Hematopoietic multipotent progenitor cell (in vitro differentiated cells): ENCODE results near the gene GLYAT. TPM values are rescaled to one million over a fixed set of nuclear protein-coding genes. Genes with fewer than 3 reads are reported as not detected.
"Not testable (repeated sequence)": the region's sequence is repeated elsewhere in the genome, so short reads cannot be mapped to it uniquely, and the experiment has no call there.

Experiments
- DNase-seq, 3 donors: peaks; one replicate each; pipeline ENCODE4 v3.0.0-alpha.2; 2011 to 2015; ENCODE audit warnings: low read depth in 2 of 3, low spot score in 2 of 3
- total RNA-seq: library from RNA; depleted of rRNA; stranded (reverse); fragments of >200 nt; gene quantifications from one replicate; pipeline ENCODE4 v1.2.3, GENCODE V29; 2012

The GLYAT gene
- total RNA-seq, 1 donor = not detected

DNA sequence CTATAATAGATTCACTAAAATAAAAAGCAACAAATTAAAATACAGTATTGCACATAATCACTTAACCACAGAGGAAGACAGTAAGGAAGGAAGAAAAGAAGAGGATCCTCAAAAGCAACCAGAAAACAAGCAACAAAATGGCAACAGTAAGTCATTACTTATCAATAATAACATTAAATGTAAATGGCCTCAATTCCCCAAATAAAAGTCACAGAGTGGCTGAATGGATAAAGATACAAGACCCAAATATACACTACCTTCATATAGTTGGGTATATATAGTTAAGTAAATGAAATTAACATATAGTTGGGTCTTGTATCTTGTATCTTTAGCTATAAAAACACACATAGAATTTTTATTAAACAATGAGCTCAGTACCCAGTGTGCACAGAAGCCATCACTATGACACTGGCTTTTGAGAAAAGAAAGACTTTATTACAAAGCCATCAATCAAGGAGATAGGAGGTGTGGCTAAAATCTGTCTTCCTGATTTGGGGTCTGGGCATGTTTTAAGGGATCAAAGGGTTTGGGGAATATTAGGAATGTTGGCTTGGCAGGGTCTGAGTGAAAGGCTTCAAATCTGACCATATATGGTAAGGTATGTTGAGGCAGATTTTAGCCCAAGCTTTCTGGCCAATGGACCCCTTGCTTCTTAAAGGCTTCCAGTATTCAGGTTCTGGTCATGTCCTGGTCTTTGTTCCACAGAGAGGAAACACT is 13.4 kb upstream of the GLYAT start:
- DNase-seq = no peak

DNA sequence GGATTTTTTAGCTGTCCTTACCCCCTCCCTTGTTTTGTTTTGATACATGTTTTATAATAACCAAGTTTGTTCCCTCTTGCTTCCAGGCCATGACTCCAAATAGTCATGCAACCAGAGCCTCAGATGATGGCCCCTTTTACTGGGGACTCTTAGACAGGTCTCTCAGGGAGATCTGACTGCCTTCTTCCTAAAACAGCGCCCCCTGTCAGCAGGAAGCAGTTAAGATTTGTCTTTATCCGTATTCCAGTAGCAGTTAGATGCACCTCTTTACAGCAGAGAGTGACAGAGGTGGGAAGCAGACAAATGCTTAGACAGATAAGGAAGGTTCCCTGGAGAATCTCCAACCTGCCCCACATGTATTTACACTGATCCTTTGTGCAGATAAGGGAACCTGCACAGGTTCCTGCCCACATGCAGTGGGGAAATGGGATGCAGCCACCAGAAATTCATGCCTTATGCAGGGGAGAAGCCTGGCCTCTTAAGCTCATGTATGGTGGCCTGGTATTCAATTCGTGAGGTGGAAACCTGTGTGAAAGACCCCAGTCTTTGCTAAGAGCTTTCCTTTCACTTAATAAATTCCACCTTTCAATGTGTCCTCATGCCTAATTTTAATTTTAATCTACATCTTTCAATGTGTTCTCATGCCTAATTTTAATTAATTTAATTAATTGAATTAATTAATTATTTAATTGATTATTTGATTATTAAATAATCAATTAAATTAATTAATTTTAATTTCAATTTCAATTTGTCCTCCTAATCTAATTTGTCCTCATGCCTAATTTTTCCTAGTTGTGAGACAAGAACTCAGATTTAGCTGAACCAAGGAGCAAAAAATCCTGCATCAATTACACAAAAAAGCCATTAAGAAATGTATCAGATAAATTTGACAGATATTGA is 11.5 kb upstream of the GLYAT start:
- DNase-seq = no peak

DNA sequence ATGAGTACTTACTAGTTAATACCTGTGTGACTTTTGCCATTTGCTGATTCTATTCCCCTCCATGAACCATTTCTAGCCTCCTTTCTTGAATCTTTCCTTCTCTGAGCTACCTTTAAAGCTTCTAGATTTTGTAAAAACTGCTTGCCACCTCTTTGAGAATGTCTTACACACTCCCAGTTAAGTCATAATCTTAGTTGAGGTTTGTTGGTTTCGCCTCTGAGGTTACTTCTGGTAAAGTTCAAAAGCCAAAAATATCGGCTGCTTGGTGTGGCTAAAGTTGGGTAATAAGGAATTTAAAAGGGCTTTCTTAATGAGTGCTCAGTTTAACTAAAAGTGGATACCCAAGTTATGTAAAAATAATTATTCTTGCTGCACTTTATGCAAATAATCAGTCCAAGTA is 10.4 kb upstream of the GLYAT start:
- no peak for DNase-seq

GRCh38 chr11:58741127-58741526 is 9.4 kb upstream of the GLYAT start:
- DNase-seq = no peak

DNA sequence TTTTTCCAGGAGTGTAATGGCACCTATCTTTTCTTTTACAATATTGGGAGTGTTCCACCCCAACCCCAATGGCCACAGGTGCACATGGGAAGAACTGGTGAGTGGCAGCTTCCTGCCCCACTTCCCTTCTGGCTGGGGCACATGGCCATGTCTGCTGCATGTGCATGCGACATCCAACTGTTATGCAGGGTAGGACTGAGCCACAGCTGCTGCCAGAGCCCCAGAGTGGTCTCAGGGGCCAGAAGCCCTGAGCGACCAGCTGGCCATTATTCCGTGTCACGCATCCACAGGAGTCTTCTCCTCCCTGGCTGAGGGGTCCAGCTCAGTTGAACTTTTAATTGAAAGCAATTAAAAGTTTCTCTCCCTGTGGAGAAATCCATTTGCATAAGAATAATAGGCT is 8.7 kb upstream of the GLYAT start:
- DNase-seq = no peak

- peak in 1 of 3 donors; percentile 32 for DNase-seq
Measured at GRCh38 chr11:58739725-58740430, 8.1 kb upstream of the GLYAT start.

DNA sequence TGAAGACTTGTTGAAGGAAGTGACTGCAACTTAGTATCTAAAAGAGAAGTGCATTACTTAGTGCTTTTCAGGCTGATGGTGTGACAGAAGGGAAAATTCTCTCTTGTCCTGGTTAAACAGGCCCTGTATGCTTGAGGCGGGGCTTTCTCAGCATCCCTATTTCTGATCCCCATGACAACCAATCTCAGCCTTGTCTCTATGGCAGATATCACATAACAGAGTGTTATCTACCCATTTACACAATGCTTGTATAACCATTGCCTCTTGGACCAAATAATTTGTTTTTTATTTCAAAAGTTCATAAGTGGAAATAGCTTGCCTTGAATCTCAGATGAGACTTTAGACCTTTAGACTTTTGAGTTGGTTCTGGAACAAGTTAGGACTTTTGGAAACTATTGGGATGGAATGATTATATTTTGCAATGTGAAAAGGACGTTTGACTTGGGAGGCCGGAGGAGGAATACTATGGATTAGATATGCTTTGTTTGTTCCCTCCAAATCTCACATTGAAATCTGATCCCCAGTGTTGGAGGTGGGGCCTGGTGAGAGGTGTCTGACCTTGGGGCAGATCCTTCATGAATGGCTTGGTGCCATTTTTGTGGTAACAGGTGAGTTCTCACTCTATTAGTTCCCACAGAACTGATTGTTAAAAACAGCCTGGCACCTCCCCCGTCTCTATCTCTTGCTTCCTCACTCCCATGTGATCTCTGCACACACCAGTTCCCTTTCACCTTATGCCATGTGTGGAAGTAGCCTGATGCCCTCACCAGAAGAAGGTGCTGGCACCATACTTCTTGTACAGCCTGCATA is 3.1 kb upstream of the GLYAT start:
- DNase-seq = no peak

- no peak for DNase-seq
Measured at GRCh38 chr11:58730507-58731089, 1.1 kb downstream of the GLYAT start.

- peak in 1 of 3 donors; percentile 2 for DNase-seq
Measured at GRCh38 chr11:58727415-58727797, 4.3 kb downstream of the GLYAT start.

DNA sequence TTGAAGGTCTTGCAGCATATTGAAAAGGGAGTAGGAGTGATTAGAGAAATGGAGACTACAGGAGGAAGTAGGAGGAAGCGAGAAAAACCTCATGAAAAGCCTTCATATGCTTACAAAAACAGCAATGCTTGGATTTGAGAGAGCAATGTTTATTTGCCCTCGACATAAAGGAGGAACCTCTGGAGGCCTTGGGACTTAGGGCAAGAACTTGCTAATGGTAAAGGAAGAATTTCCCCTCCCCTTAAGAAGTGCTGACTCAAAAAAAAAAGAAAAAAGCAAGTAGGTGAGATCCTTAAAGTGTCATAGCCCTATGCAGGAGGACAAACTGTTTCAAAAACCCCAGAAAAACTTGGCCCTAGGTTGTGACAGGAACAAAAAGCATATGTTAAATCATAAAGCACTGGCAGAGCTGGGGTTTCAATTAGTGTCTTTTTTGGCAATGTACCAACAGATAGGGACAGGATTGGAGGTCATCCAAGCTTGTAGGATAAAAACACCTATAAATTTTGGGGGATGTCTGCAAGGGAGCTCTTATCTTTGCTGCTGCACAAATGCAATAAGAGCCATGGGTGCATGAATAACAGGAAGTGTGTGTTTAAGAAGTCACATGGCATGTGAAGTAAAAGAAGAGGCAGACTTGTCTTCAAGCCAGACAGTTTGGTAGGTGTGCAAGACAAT is 4.9 kb downstream of the GLYAT start:
- peak; percentile 5 to 30 (median 10) for DNase-seq

DNA sequence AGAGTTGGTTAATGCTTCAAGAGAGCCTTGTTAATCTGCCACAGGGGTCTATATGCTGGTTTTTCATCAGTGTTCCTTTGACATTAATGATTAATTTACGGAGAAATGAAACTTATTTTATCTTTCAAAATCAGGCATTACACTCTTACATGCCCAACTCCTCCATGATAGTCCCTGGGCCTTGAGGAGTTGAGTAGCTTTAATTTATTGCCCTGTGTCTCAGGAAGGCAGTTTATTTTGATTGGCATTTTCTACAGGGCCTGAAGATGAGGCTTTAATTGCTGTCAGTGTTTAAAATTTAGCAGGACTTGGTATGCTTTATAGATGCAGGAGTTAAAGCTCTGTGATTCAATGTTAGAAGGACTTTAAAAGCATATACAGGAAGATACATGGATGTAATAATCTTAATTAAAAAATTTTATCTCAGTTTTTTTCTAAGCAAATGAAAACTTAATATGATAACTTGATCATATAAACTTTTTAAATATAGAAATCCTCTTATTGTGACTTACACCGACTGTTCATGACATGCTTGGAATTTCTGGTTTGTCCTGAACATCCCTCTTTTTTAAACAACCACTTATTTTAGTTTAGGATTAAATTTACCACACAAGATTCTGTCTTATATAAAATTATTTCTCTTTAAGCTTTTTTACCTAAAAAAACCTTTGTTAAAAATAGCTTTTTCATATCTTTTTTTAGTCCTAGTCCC is 12.2 kb downstream of the GLYAT start:
- DNase-seq = no peak

DNA sequence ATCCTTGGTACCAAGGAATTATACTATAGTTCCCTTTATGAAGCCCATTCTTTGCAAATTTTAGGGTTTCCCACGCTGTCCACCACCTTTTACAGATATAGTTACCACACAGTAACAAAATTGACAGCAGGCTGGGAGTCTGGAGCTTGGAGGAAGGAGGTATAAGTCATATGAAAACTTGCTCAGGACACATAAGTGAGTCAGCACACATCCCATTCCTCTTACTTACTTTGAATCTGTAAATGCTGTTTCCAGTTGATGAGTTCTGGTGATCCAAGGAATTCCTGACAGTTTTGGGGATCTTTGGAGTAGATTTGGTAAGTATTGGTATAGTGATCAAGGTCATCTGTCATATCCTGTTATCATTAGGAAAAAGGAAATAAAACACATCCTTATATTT is 19.2 kb downstream of the GLYAT start:
- no peak for DNase-seq

- no peak for DNase-seq
Measured at GRCh38 chr11:58711832-58712231, 19.9 kb downstream of the GLYAT start.

DNA sequence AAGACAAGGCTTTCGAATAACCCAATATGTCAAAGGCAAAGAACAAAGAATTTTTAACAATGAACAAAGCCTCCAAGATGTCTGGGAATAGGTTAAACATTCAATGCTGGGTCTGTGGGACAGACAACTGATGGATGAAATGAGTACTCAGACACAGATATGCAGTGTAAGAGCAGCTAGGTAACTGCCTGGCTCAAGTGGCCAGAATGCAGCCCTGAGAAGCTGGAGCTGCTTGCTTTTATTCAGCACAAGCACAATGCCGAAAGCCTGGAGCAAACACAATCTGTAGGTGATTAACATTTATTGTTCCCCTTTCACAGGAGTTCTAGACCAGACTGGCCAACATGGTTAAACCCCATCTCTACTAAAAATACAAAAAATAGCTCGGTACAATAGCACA is 24.0 kb downstream of the GLYAT start:
- DNase-seq = no peak

DNA sequence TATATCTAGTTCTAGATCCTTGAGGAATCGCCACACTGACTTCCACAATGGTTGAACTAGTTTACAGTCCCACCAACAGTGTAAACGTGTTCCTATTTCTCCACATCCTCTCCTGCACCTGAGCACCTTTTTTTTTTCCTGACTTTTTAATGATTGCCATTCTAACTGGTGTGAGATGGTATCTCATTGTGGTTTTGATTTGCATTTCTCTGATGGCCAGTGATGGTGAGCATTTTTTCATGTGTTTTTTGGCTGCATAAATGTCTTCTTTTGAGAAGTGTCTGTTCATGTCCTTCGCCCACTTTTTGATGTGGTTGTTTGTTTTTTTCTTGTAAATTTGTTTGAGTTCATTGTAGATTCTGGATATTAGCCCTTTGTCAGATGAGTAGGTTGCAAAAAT is 34.9 kb downstream of the GLYAT start:
- not testable (repeated sequence) for DNase-seq

DNA sequence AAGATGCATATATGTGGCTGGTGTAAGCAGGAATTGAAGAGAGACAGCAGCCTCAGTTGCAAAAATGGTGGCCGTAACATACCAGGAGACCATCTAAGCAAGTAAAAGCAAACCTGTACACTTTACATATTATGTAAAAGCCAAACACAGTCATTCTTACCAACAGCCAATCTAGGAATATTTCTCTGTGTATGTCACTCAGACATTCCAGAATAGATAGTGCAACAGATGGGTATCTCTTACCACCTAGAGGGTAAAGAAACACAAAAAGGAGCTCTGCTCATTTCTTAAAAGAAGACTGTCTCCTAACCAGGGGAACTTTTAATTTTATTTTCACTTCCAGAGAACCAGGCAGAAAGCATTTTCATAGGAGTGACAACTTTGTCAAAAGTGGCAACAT is 38.7 kb downstream of the GLYAT start:
- DNase-seq = no peak

- DNase-seq = peak in 2 of 3 donors; percentile 89 to 97
Measured at GRCh38 chr11:58691675-58692074, 40.1 kb downstream of the GLYAT start.

DNA sequence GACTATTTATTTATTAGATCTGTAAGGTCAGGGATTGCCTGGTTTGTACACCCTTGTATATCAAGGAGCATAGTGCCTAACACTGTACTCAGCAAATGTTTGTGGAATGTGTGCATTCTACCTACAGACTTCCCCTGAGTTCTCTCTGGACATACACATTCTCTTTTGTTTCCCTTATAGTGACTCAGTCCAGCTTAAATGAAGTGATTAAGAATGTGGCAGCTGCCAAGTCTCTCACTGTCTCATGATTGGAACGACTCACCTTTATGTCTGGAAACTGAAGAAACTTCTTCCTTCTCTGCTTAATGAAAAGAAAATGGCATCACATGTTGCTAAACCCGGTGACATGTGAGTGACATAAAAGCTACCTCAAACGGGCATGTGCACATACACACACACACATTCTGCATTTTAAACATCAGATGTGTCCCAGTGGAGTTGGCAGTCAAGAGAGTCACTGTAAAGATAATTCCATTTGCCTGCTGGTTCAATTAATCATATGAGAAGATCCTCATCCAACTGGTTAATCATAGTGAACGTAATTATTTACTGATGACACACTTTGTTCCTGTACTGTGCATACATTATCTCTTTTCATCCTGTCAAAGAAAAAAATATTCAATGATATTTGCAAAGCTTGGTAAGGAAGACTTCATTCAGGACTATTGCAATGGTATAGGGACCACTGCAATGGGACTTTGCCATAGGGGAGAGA is 42.8 kb downstream of the GLYAT start:
- DNase-seq = peak in 1 of 3 donors; percentile 20
